ENCODE data around the gene C11orf68. TPM values are rescaled to one million over a fixed set of nuclear protein-coding genes. Genes with fewer than 3 reads are reported as not detected.

The C11orf68 gene
- total and polyA plus RNA-seq, 9 of the 15 experiments (the other 6 are each of a cell fraction or from before 2014, with no cell fraction given), result 3.6 to 35.9 (median 12.8) TPM

- no peak overlapping the region for H3K4me2 ChIP-seq (ENCODE audit: insufficient read depth, low read length)
- peaks cover 3% of the 10 kb centered on the region; the same call in 1 of the 2 replicates for H4K20me1 ChIP-seq (replicated peaks; ENCODE audit: control insufficient read depth, insufficient read depth, low read length)
- no peak overlapping the region for H2AFZ ChIP-seq (ENCODE audit: low read depth, low read length)
- DNase-seq (ENCODE audit: extremely low read depth in 1 of 4, low spot score in 3 of 4), result no peak
- no peaks in the 10 kb centered on the region for H3K9me1 ChIP-seq (ENCODE audit: control insufficient read depth, insufficient read depth, low read length)
- intact Hi-C loops (cut with micrococcal nuclease), result loop anchor here (5.0 kb wide), 2 partner anchors 104 to 174 kb away; partner anchors contain the start of genes AP5B1 and KAT5
- FAIRE-seq, result no peak
- TF ChIP-seq, protein P1, sequence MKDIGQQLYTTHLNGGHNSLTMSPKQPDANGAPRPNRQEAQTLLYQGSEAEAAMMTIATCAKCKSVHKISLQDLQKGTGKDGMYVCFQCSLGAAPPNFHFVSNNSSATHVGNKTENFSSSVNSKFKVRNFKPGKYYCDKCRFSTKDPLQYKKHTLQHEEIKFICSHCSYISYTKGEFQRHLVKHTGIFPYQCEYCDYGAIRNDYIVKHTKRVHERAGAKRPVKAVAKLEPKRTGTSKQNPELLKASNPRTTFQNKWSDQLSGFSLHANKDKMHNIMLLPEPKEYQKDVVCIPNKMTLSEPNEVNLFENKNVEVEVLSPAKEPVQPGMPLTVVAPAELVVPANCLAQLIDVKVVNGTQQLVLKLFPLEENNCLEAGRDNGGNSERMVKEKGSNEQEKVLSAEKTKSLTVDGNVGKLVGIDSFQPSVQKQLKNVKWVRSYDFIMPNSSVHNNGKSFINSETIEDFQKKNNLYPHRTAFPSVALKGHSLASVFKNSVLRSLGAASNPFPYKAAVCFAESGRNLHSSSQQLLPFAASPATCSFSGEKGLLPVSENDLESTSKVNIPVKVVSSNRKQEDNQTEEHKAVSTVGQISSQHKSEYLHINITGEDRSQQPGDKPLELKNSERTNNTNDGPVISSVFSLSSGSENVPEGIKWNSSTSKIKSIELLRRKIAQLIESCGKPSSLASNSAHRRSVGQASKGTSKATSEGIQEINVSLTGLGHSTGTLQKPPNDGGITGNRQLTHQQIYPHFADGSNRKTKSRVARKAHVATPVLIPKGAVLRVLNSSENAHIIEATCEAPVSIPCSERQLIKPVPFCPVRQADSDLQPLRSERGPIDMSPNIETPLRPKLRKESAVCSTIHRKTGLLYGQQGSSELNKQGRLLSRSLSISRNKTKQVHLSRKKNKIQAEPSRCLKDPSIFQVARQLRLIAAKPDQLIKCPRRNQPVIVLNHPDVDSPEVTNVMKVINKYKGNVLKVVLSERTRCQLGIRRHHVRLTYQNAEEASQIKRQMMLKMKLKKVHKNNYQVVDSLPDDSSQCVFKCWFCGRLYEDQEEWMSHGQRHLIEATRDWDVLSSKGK (CRISPR knock-in tag; IDR thresholded peaks at IDR 0.05), result no peak
- TF ChIP-seq ZNF316 (IDR thresholded peaks at IDR 0.05) (peak; percentile 42; the same call in 1 of the 2 replicates), KLF13 (tag; IDR thresholded peaks at IDR 0.05; ENCODE audit: borderline replicate concordance, low read depth) (no peak), DMBX1 (CRISPR knock-in tag; IDR thresholded peaks at IDR 0.05; ENCODE audit: borderline replicate concordance) (no peak), RFX7 (CRISPR knock-in tag; IDR thresholded peaks at IDR 0.05) (no peak), THAP7 (CRISPR knock-in tag; IDR thresholded peaks at IDR 0.05) (no peak), ZNF589 (CRISPR knock-in tag; IDR thresholded peaks at IDR 0.05; ENCODE audit: low read depth) (no peak)
- ChIA-PET POLR2A (interaction anchor here (0.7 to 14.4 kb wide), 7 partner anchors 9 to 222 kb away, joined by 3 to 147 read pairs (median 10); partner anchors contain the start of genes CFL1, FOSL1, MUS81 and RNASEH2C), CTCF (ENCODE audit: low intra/inter-chr PET ratio) (interaction anchor here (0.5 to 1.4 kb wide), 3 partner anchors 11 to 260 kb away, joined by 3 to 5 read pairs (median 4); partner anchors contain the start of gene MUS81)
- H3K27ac ChIP-seq (ENCODE audit: extremely low read depth, low read depth, low read length), result no peak overlapping the region
- in situ Hi-C loops (cut with MboI), result no loop called here
- H3K4me1 ChIP-seq (replicated peaks in 1 of 2; ENCODE audit: control insufficient read depth in 2 of 2, insufficient read depth in 2 of 2, low read length in 2 of 2), result peaks cover 15 to 51% of the 10 kb centered on the region in 2 experiments
- H3K36me3 ChIP-seq (ENCODE audit: control insufficient read depth, insufficient read depth, low read length), result peaks cover 50% of the 10 kb centered on the region
- WGBS (ENCODE audit: insufficient coverage, low coverage, missing lambda C conversion rate), result 80% methylated on average over 10 of the region's 12 CpGs
- no peaks in the 10 kb centered on the region for H3K27me3 ChIP-seq (ENCODE audit: control insufficient read depth in 2 of 2, insufficient read depth in 2 of 2, low read length in 2 of 2)
- BruUV-seq (replicated peaks), result no TSS peak
- H3K9me3 ChIP-seq (replicated peaks; ENCODE audit: control insufficient read depth, insufficient read depth, low read depth, low read length), result no peaks in the 10 kb centered on the region
- H3K79me2 ChIP-seq (ENCODE audit: control insufficient read depth, insufficient read depth, low read length), result peaks cover 23% of the 10 kb centered on the region
- H3K9ac ChIP-seq (ENCODE audit: insufficient read depth in 1 of 2, low read depth in 2 of 2, low read length in 2 of 2), result no peak overlapping the region
- H3K4me3 ChIP-seq, result no peak overlapping the region
- no peak for ATAC-seq
Observed at GRCh38 chr11:65885808-65886536, 32.9 kb downstream of the C11orf68 start.
